Gastrocnemius medialis (tissue), 4 donors: ENCODE data around the gene LAMTOR1.

Source experiments
- POLR2A ChIP-seq, 2 donors: fragments of 450-650 bp; IDR thresholded peaks; one replicate each; pipeline ENCODE4 v1.6.1; 2017; ENCODE audit warnings: antibody characterized with exemption in 2 of 2, mild to moderate bottlenecking in 2 of 2, moderate library complexity in 2 of 2
- TF ChIP-seq, protein P1 (sequence below), 5 experiments: fragments of 450-650 bp in 3 of 5; fragments of 200-600 bp in 2 of 5; sonication (generic) in 2 of 5; IDR thresholded peaks in 4 of 5; conservative IDR thresholded peaks in 1 of 5; 1 replicate in 4 of 5; 2 replicates in 1 of 5; pipeline ENCODE4 v1.5.1; 2016 to 2019; ENCODE audit warnings: antibody characterized with exemption in 5 of 5, mild to moderate bottlenecking in 3 of 5, moderate library complexity in 3 of 5

DNA sequence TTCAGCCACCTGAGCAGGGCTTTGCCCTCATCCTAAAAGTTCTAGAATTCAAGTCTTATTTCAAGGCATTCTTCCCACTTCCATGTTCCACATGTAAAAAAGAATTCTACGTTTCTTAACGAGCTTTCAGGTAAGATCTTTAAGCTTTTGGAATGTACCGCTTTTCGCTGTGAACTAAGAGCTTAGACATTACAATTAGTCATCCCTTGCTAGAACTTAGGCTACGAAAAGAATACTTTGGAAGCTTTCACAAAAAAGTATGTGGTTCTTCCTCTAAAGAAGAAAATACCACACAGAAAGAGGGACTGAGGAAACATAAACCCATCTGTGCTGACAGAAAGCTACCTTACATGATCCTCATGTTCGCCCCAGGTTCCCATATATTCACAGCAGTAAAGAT, 24.6 kb downstream of the LAMTOR1 start:
- TF ChIP-seq, protein P1, sequence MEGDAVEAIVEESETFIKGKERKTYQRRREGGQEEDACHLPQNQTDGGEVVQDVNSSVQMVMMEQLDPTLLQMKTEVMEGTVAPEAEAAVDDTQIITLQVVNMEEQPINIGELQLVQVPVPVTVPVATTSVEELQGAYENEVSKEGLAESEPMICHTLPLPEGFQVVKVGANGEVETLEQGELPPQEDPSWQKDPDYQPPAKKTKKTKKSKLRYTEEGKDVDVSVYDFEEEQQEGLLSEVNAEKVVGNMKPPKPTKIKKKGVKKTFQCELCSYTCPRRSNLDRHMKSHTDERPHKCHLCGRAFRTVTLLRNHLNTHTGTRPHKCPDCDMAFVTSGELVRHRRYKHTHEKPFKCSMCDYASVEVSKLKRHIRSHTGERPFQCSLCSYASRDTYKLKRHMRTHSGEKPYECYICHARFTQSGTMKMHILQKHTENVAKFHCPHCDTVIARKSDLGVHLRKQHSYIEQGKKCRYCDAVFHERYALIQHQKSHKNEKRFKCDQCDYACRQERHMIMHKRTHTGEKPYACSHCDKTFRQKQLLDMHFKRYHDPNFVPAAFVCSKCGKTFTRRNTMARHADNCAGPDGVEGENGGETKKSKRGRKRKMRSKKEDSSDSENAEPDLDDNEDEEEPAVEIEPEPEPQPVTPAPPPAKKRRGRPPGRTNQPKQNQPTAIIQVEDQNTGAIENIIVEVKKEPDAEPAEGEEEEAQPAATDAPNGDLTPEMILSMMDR (IDR thresholded peaks at IDR 0.05 in 4 of 5, conservative IDR thresholded peaks at IDR 0.05 in 1 of 5), result no peak
- TF ChIP-seq POLR2A (IDR thresholded peaks at IDR 0.05), result no peak
